ENCODE data around the gene COQ7.

COQ7 gene

DNA sequence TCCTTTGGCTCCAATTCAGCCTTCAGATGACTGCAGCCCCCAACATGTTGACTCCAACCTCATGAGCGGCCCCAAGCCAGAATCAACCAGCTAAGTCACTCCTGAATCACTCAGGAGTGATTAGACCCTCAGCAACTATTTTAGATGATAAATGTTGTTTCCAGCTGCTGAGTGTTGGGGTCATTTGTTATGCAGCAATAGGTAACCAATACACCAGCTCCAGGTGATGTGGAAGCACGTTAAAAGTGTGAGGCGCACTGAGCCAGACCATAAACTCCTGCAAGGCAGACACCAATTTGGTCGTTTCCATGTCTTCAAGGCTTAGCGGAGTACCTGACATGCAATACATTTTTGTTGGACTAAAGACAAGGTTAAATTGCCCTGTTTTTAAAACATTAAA, 17.5 kb downstream of the COQ7 start:
- no peaks in the 10 kb centered on the region for H3K79me1 ChIP-seq (ENCODE audit: low read depth, low read length)
- no peak overlapping the region for H4K8ac ChIP-seq (ENCODE audit: low read depth, low read length)
- no peak overlapping the region for H4K91ac ChIP-seq (ENCODE audit: low read depth, low read length, poor library complexity)
- H3K4me3 ChIP-seq (ENCODE audit: low read length in 2 of 2): no peak overlapping the region
- no peak overlapping the region for H2BK120ac ChIP-seq (ENCODE audit: low read depth, low read length)
- no peak overlapping the region for H2BK12ac ChIP-seq (ENCODE audit: low read length)
- no peak overlapping the region for H3K27ac ChIP-seq (replicated peaks; ENCODE audit: low read length)
- no peak overlapping the region for H2BK15ac ChIP-seq (ENCODE audit: low read length)
- H3K23ac ChIP-seq (ENCODE audit: low read depth, low read length, poor library complexity): no peak overlapping the region
- peaks cover 0 to 2% of the 10 kb centered on the region in 2 donors for H3K4me1 ChIP-seq (ENCODE audit: control insufficient read depth in 2 of 2, insufficient read depth in 1 of 2, low read depth in 1 of 2, low read length in 2 of 2)
- no CpG with 5 or more reads among the region's 5 CpGs for WGBS, 2 donors (ENCODE audit: extremely low coverage in 2 of 2, insufficient read length in 2 of 2, insufficient replicate concordance in 1 of 2)
- no peak overlapping the region for H2BK5ac ChIP-seq (ENCODE audit: low read length)
- H3K14ac ChIP-seq (ENCODE audit: low read length): no peak overlapping the region
- H3K36me3 ChIP-seq (replicated peaks in 1 of 2; ENCODE audit: control insufficient read depth in 2 of 2, insufficient read depth in 2 of 2, low read length in 2 of 2): peaks cover 2 to 18% of the 10 kb centered on the region in 2 donors
- no peak overlapping the region for H3K4me2 ChIP-seq (ENCODE audit: insufficient read depth, low read length, poor library complexity, severe bottlenecking)
- H3K9me3 ChIP-seq (replicated peaks in 1 of 2; ENCODE audit: control insufficient read depth in 2 of 2, insufficient read depth in 1 of 2, low read depth in 1 of 2, low read length in 2 of 2): peaks cover 0 to 6% of the 10 kb centered on the region in 2 donors
- peaks cover 0 to 9% (median 8%) of the 10 kb centered on the region in 3 experiments for H3K27me3 ChIP-seq (ENCODE audit: control insufficient read depth in 3 of 3, insufficient read depth in 3 of 3, low read depth in 1 of 3, low read length in 3 of 3)
- no peak overlapping the region for H2AFZ ChIP-seq (ENCODE audit: low read length)
- H3K4ac ChIP-seq (ENCODE audit: low read length): no peak overlapping the region
- no peak overlapping the region for H3K18ac ChIP-seq (ENCODE audit: low read length)
- no peak for DNase-seq (ENCODE audit: low spot score)
- H3K9ac ChIP-seq (ENCODE audit: low read depth, low read length, poor library complexity): no peak overlapping the region
- H2AK5ac ChIP-seq (ENCODE audit: low read depth, low read length): no peak overlapping the region

GRCh38 chr16:19085679-19086200, 18.3 kb downstream of the COQ7 start:
- Histone ChIP-seq H3K18ac (ENCODE audit: low read length) (no peak overlapping the region), H2BK120ac (ENCODE audit: low read depth, low read length) (no peak overlapping the region), H3K23ac (ENCODE audit: low read depth, low read length, poor library complexity) (no peak overlapping the region), H3K9me3 (replicated peaks in 1 of 2; ENCODE audit: control insufficient read depth in 2 of 2, insufficient read depth in 1 of 2, low read depth in 1 of 2, low read length in 2 of 2) (peaks cover 0 to 5% of the 10 kb centered on the region in 2 donors), H3K79me1 (ENCODE audit: low read depth, low read length) (no peaks in the 10 kb centered on the region), H2BK15ac (ENCODE audit: low read length) (no peak overlapping the region), H3K4ac (ENCODE audit: low read length) (no peak overlapping the region), H2BK5ac (ENCODE audit: low read length) (peak overlapping the region; percentile 11), H3K4me2 (ENCODE audit: insufficient read depth, low read length, poor library complexity, severe bottlenecking) (peak overlapping the region; percentile 61), H3K36me3 (replicated peaks in 1 of 2; ENCODE audit: control insufficient read depth in 2 of 2, insufficient read depth in 2 of 2, low read length in 2 of 2) (peaks cover 2 to 15% of the 10 kb centered on the region in 2 donors), H3K27me3 (ENCODE audit: control insufficient read depth in 3 of 3, insufficient read depth in 3 of 3, low read depth in 1 of 3, low read length in 3 of 3) (peaks cover 0 to 9% (median 8%) of the 10 kb centered on the region in 3 experiments), H3K14ac (ENCODE audit: low read length) (no peak overlapping the region), H3K4me1 (ENCODE audit: control insufficient read depth in 2 of 2, insufficient read depth in 1 of 2, low read depth in 1 of 2, low read length in 2 of 2) (peaks cover 0 to 2% of the 10 kb centered on the region in 2 donors), H3K27ac (replicated peaks; ENCODE audit: low read length) (no peak overlapping the region), H3K9ac (ENCODE audit: low read depth, low read length, poor library complexity) (no peak overlapping the region), H2AFZ (ENCODE audit: low read length) (peak overlapping the region; percentile 88), H2AK5ac (ENCODE audit: low read depth, low read length) (no peak overlapping the region), H2BK12ac (ENCODE audit: low read length) (no peak overlapping the region), H3K4me3 (ENCODE audit: low read length in 2 of 2) (no peak overlapping the region), H4K91ac (ENCODE audit: low read depth, low read length, poor library complexity) (no peak overlapping the region), H4K8ac (ENCODE audit: low read depth, low read length) (no peak overlapping the region)
- WGBS, 2 donors (ENCODE audit: extremely low coverage in 2 of 2, insufficient read length in 2 of 2, insufficient replicate concordance in 1 of 2): no CpG with 5 or more reads among the region's 8 CpGs
- no peak for DNase-seq (ENCODE audit: low spot score)

DNA sequence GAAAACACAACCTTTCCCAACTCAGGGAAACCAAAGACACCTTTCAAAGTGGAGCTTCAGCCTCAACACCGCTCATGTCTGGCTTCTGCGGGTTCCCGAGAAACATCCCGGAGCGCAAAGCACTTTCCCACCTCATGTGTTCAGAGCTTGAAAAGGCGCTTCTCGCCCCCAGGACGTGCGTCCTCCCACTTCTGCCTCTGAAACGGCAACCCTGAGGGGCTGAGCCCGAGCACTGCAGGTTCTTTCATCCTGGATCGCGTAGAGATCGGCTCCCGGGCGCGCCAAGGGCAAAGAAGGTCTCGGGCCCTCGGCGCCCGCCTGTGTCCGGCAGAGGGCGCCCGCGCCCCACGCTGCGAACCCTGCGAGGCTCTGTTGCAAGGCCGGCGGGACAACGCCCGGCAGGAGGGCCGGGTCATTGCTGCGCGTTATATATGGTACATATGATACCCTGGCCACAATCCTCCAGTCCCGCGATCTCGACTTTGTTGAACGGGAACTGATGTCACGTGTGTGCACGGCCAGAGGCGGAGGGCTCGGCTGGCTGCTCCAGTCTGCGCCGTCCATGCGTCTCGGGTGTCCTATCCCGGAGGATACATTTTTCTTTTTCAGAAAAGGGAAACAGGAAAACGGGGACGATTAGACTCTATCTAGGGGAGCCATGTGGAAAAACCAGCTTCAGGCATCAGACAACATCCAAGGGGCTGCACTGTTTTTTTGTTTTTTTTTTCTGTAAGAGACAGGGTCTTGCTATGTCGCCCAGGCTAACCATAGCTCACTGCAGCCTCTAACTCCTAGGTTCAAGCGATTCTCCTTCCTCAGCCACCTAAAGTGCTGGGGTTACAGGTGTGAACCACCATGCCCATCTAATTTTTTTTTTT, 19.1 kb downstream of the COQ7 start:
- Histone ChIP-seq H2BK15ac (ENCODE audit: low read length) (no peak overlapping the region), H3K9ac (ENCODE audit: low read depth, low read length, poor library complexity) (peak overlapping the region; percentile 64), H3K4ac (ENCODE audit: low read length) (no peak overlapping the region), H3K27me3 (ENCODE audit: control insufficient read depth in 3 of 3, insufficient read depth in 3 of 3, low read depth in 1 of 3, low read length in 3 of 3) (peaks cover 0 to 9% (median 8%) of the 10 kb centered on the region in 3 experiments), H3K79me1 (ENCODE audit: low read depth, low read length) (no peaks in the 10 kb centered on the region), H2BK120ac (ENCODE audit: low read depth, low read length) (no peak overlapping the region), H3K4me3 (ENCODE audit: low read length in 2 of 2) (peak overlapping the region; percentile 22 to 60), H2BK12ac (ENCODE audit: low read length) (no peak overlapping the region), H2AK5ac (ENCODE audit: low read depth, low read length) (no peak overlapping the region), H3K14ac (ENCODE audit: low read length) (no peak overlapping the region), H2AFZ (ENCODE audit: low read length) (peak overlapping the region; percentile 88), H3K36me3 (replicated peaks in 1 of 2; ENCODE audit: control insufficient read depth in 2 of 2, insufficient read depth in 2 of 2, low read length in 2 of 2) (peaks cover 0 to 7% of the 10 kb centered on the region in 2 donors), H3K23ac (ENCODE audit: low read depth, low read length, poor library complexity) (no peak overlapping the region), H2BK5ac (ENCODE audit: low read length) (peak overlapping the region; percentile 11), H3K4me1 (ENCODE audit: control insufficient read depth in 2 of 2, insufficient read depth in 1 of 2, low read depth in 1 of 2, low read length in 2 of 2) (peaks cover 0 to 2% of the 10 kb centered on the region in 2 donors), H3K18ac (ENCODE audit: low read length) (peak overlapping the region; percentile 85), H3K4me2 (ENCODE audit: insufficient read depth, low read length, poor library complexity, severe bottlenecking) (peak overlapping the region; percentile 61), H4K91ac (ENCODE audit: low read depth, low read length, poor library complexity) (no peak overlapping the region), H4K8ac (ENCODE audit: low read depth, low read length) (no peak overlapping the region), H3K9me3 (replicated peaks in 1 of 2; ENCODE audit: control insufficient read depth in 2 of 2, insufficient read depth in 1 of 2, low read depth in 1 of 2, low read length in 2 of 2) (no peaks in the 10 kb centered on the region), H3K27ac (replicated peaks; ENCODE audit: low read length) (no peak overlapping the region)
- peak; percentile 82 for DNase-seq (ENCODE audit: low spot score)
- WGBS, 2 donors (ENCODE audit: extremely low coverage in 2 of 2, insufficient read length in 2 of 2, insufficient replicate concordance in 1 of 2): no CpG with 5 or more reads among the region's 52 CpGs

DNA sequence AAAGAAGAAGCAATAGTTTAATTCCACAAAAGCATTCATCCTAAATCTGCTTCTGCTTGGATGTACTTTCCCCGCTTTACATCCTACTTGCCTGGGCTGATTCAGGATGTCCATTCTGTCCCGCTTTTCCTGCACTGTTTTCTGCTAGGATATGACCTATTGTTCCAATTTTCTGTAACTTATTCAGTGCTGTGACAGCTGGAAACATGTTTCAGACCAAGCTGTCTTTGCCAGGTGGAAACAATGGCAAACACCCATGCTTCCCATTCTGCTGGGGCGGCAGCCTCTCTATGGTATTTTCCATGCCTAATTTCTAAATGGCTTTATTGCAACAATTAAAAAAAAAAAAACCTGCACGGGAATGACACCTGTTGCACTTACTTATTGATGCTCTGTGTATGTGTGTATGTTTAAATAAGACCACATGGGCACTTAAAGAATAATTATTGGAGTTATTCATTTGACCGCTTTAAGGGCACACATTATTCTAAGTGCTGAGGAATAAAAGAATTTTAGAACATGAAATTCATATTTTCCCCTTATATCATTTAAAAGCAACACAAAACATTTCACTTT, 21.0 kb downstream of the COQ7 start:
- H3K9me3 ChIP-seq (replicated peaks in 1 of 2; ENCODE audit: control insufficient read depth in 2 of 2, insufficient read depth in 1 of 2, low read depth in 1 of 2, low read length in 2 of 2): no peaks in the 10 kb centered on the region
- peaks cover 0 to 9% (median 8%) of the 10 kb centered on the region in 3 experiments for H3K27me3 ChIP-seq (ENCODE audit: control insufficient read depth in 3 of 3, insufficient read depth in 3 of 3, low read depth in 1 of 3, low read length in 3 of 3)
- no peak overlapping the region for H4K8ac ChIP-seq (ENCODE audit: low read depth, low read length)
- no peak for DNase-seq (ENCODE audit: low spot score)
- no peak overlapping the region for H2BK120ac ChIP-seq (ENCODE audit: low read depth, low read length)
- H3K4me2 ChIP-seq (ENCODE audit: insufficient read depth, low read length, poor library complexity, severe bottlenecking): no peak overlapping the region
- no peak overlapping the region for H2BK12ac ChIP-seq (ENCODE audit: low read length)
- no peak overlapping the region for H4K91ac ChIP-seq (ENCODE audit: low read depth, low read length, poor library complexity)
- no peak overlapping the region for H2AK5ac ChIP-seq (ENCODE audit: low read depth, low read length)
- no peak overlapping the region for H3K4ac ChIP-seq (ENCODE audit: low read length)
- no peak overlapping the region for H2AFZ ChIP-seq (ENCODE audit: low read length)
- no peak overlapping the region for H3K18ac ChIP-seq (ENCODE audit: low read length)
- H3K9ac ChIP-seq (ENCODE audit: low read depth, low read length, poor library complexity): no peak overlapping the region
- H2BK5ac ChIP-seq (ENCODE audit: low read length): no peak overlapping the region
- no peak overlapping the region for H3K14ac ChIP-seq (ENCODE audit: low read length)
- WGBS, 2 donors (ENCODE audit: extremely low coverage in 2 of 2, insufficient read length in 2 of 2, insufficient replicate concordance in 1 of 2): no CpG with 5 or more reads among the region's 5 CpGs
- H3K27ac ChIP-seq (replicated peaks; ENCODE audit: low read length): no peak overlapping the region
- no peak overlapping the region for H3K4me3 ChIP-seq (ENCODE audit: low read length in 2 of 2)
- no peak overlapping the region for H3K23ac ChIP-seq (ENCODE audit: low read depth, low read length, poor library complexity)
- no peaks in the 10 kb centered on the region for H3K36me3 ChIP-seq (replicated peaks in 1 of 2; ENCODE audit: control insufficient read depth in 2 of 2, insufficient read depth in 2 of 2, low read length in 2 of 2)
- H2BK15ac ChIP-seq (ENCODE audit: low read length): no peak overlapping the region
- H3K4me1 ChIP-seq (ENCODE audit: control insufficient read depth in 2 of 2, insufficient read depth in 1 of 2, low read depth in 1 of 2, low read length in 2 of 2): peaks cover 0 to 2% of the 10 kb centered on the region in 2 donors
- H3K79me1 ChIP-seq (ENCODE audit: low read depth, low read length): no peaks in the 10 kb centered on the region
